SKM-1 (cell line): ENCODE data around the gene CLMN.

Experiments used
- DNase-seq: peaks from one replicate; lab custom pipeline; 2025; ENCODE audit not compliant: unreplicated experiment; lab: John Stamatoyannopoulos, UW

The CLMN gene

GRCh38 chr14:95245334-95245733 is 74.4 kb downstream of the CLMN start:
- DNase-seq, result no peak

GRCh38 chr14:95244587-95244986 is 75.1 kb downstream of the CLMN start:
- DNase-seq, result no peak

GRCh38 chr14:95242870-95243269 is 76.8 kb downstream of the CLMN start:
- DNase-seq, result no peak

- DNase-seq, result no peak
Observed at GRCh38 chr14:95240859-95241813, 78.6 kb downstream of the CLMN start.

- no peak for DNase-seq
Observed at GRCh38 chr14:95238487-95239298, 81.0 kb downstream of the CLMN start.

- no peak for DNase-seq
Observed at GRCh38 chr14:95237958-95238340, 81.8 kb downstream of the CLMN start.

GRCh38 chr14:95237121-95237957 is 82.4 kb downstream of the CLMN start:
- no peak for DNase-seq

GRCh38 chr14:95236221-95236620 is 83.5 kb downstream of the CLMN start:
- DNase-seq, result no peak

- no peak for DNase-seq
Observed at GRCh38 chr14:95235767-95236166, 83.9 kb downstream of the CLMN start.

- no peak for DNase-seq
Observed at GRCh38 chr14:95235351-95235750, 84.4 kb downstream of the CLMN start.

GRCh38 chr14:95234426-95234825 is 85.3 kb downstream of the CLMN start:
- no peak for DNase-seq

- DNase-seq, result no peak
Observed at GRCh38 chr14:95233702-95234241, 85.9 kb downstream of the CLMN start.

- no peak for DNase-seq
Observed at GRCh38 chr14:95232894-95233584, 86.7 kb downstream of the CLMN start.

GRCh38 chr14:95231966-95232633 is 87.6 kb downstream of the CLMN start:
- no peak for DNase-seq

- no peak for DNase-seq
Observed at GRCh38 chr14:95229749-95230148, 90.0 kb downstream of the CLMN start.

- no peak for DNase-seq
Observed at GRCh38 chr14:95228240-95228639, 91.5 kb downstream of the CLMN start.

- DNase-seq, result no peak
Observed at GRCh38 chr14:95227279-95227860, 92.3 kb downstream of the CLMN start.

GRCh38 chr14:95226801-95227200 is 92.9 kb downstream of the CLMN start:
- no peak for DNase-seq

- no peak for DNase-seq
Observed at GRCh38 chr14:95225251-95225887, 94.3 kb downstream of the CLMN start.
